ELF-1 (cell line): Measurements from ENCODE around the gene TUBGCP6.
"Not testable (repeated sequence)": the region's sequence is repeated elsewhere in the genome, so short reads cannot be mapped to it uniquely, and the experiment has no call there.

Experiments
- DNase-seq: peaks from one replicate; pipeline ENCODE4 v3.0.0-alpha.2; 2016; ENCODE audit warnings: low read depth, low spot score

TUBGCP6 gene

DNA sequence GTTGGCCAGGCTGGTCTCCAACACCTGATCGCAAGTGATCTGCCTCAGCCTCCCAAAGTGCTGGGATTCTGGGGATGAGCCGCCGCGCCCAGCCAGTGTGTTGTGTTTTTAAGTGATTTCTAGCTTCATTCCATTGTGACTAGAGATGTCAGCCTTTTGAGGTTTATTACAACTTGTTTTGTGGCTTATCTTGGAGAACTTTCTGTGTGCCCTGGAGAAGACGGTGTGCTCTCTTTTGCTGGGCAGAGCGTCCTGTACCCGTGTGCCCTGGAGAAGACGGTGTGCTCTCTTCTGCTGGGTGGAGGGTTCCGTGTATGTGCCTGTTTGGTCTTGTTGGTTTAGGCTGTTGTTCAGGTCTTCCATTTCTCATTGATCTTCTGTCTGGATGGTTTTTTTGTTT is 31.6 kb downstream of the TUBGCP6 start:
- DNase-seq = no peak

DNA sequence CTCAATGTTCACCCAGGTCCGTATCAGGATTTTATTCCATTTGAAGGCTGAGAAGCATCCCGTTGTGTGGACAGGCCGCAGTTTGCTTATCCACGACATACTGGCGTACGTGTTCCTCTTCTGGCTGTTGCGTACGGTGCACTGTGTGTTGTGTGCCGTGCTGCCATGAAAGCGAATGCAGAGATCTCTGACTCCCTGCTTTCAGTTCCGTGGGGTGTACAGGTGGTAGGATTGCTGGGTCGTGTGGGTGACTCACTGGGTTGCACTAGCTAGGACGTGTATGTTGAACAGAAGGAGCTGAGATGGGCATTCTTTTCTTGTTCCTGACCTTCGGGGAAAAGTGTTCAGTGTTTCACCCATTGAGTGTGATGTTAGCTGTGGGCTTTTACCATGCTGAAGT is 33.7 kb downstream of the TUBGCP6 start:
- DNase-seq = no peak

DNA sequence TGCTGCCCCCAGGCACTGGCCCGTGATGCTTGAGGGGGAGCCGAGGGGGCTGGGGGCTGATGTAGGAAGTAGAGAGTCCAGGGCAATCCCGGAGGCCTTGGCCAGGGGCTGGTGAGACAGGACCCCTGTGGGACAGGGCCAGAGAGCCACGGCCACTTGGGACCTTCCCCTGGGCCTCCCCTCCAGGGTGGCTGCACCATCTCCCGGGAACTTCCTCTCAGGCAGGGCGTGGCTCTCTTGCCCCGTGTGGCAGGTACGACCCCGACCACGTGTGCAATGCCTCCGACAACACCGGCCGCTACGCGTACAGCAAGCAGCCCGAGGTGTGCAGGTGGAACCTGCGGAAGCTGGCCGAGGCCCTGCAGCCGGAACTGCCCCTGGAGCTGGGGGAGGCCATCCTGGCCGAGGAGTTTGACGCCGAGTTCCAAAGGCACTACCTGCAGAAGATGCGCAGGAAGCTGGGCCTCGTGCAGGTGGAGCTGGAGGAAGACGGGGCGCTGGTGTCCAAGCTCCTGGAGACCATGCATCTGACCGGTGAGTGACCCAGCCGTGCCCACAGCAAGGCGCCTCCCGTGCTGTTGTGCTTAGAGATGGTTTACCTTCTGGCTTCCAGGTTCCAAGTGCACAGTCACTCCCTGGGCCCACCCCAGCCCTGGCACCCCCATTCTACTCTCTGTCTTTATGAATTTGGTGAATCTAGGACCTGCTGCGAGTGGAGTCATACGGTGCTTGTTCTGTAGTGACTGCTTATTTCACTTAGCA is 34.3 kb downstream of the TUBGCP6 start:
- DNase-seq = no peak

DNA sequence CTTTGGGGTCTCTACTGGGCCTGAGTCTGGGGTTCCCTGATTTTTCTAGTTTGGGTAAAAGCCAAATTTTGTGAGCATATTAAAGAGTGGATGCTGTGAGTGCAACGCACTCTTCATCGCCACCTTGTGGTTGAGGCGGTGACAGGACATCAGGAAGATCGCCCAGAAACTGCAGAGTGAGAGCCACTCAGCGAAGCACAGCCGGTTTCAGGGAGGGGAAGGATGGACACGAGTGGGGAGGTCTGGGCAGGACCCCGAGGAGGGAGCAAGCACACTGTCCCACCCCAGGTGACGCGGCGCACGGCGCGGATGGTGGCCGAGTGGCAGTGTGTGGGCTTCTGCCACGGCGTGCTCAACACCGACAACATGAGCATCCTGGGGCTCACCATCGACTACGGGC is 34.9 kb downstream of the TUBGCP6 start:
- DNase-seq = peak; percentile 44

DNA sequence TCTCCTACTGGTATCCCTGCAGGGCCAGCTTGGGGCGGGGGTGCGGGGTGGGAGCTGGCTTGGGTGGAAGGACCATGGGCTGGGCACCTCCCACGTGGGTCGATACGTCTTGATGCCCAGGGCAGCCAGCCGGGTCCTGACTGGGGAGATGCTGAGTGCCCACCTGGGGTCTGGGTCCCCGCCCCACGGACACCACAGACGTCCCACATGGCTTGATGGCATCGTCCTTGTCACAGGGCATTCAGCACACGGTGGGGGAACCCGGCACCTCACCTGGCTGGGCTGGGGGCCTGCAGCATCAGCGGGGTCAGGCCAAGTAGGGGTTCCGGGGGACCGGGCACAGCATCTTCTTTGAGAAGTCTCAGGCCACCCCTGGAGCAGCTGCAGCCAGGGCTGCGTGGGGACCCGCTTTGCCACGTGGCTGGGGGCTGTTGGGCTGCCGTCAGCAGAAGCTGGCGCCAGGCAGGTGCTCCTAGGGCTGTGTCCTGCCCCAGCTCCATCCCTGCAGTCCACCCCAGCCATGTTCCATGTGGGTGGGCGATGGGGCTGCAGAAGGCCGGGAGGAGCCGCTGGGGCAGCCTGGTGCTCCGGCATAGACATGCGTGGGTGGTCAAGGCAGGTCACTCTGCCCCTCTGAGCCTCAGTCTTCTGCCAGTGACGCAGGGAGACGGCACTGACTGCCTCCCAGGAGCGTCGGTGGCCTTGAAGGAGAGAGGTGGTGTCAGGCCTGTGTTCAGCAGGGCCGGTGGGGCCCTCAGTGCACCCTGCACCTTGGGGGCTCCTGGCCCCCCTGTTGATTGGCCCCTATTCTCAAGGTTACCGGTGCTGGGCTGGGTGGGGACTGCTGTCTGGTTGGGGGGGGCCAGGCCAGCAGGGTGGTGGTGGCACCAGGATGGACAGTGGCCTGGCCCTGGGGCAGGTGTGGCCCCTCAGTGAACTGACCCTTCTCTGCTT is 35.6 kb downstream of the TUBGCP6 start:
- no peak for DNase-seq

DNA sequence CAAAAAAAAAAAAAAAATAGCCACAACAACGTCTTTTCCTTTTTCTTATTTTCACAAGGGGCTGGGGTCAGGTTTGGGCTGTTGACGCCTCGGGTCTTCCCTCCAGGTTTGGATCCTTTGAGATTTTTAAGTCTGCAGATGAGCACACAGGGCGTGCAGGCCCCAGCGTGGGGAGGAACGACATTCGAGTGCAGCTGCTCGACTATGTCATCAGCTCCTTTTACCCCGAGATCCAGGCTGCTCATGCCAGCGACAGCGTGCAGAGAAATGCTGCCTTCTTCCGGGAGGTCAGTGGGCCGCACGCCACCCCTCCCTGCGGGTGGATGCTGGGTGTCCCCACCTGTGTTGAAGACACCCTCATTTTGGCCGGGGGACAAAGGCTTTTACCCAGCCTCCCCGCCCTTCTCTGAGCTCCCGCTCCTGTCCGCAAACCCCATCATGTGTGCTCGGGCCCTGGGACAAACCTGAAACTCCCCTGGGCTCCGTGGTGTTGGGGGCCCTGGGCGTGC is 36.3 kb downstream of the TUBGCP6 start:
- no peak for DNase-seq

DNA sequence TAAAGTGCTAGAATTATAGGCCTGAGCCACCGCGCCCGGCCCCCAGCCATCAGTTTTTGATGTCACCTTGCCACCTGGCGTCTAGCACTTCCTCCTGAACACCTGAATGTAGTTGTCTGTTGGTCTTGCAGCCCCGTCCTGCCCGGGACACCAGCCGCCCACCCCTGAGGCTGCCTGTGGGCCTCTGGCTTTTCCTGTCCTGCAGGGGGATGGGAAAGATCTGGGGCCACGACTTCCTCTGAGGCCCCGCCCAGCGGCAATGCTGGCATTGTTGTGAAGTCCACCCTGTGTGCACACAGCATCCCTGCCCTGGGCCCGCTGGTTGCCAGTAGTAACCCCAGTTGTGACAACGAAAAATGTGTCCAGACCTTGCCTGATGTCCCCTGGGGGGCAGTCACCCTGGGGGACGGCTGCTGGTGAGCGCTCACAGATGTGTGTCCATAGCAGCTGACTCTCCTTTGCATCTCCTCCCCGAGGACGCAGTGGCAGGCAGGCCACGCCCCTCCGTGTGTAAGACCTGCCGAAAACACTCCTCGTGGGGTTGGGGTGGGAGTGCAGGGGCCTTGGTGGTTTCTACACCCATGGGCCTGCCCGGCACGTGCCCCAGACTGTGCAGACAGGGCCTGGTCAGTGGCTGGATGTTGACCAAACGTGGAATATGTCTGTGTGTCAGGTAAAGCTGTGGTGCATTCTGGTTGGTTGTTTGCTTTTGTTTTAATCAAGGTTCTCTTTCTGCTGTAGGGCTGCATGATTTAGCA is 37.3 kb downstream of the TUBGCP6 start:
- no peak for DNase-seq

DNA sequence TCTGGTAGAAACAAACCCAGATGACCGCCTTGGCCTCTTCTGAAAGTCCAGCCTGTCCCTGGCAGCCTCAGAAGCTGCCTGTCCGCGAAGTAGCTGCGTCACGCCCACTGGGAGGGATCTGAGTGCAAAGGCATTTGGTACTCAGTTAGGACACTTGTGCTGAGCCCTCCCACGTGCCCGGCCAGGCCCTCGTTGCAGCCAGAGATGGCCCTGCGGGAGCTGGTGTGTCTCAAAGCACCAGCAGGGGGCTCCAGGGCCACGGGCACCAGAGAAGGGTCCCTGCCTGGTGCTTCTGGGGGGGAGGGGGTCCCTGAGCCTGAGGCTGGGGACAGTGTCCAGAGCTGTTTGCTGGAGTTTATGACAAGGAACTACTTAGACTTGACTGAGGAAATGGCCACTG is 38.2 kb downstream of the TUBGCP6 start:
- DNase-seq = peak; percentile 82

DNA sequence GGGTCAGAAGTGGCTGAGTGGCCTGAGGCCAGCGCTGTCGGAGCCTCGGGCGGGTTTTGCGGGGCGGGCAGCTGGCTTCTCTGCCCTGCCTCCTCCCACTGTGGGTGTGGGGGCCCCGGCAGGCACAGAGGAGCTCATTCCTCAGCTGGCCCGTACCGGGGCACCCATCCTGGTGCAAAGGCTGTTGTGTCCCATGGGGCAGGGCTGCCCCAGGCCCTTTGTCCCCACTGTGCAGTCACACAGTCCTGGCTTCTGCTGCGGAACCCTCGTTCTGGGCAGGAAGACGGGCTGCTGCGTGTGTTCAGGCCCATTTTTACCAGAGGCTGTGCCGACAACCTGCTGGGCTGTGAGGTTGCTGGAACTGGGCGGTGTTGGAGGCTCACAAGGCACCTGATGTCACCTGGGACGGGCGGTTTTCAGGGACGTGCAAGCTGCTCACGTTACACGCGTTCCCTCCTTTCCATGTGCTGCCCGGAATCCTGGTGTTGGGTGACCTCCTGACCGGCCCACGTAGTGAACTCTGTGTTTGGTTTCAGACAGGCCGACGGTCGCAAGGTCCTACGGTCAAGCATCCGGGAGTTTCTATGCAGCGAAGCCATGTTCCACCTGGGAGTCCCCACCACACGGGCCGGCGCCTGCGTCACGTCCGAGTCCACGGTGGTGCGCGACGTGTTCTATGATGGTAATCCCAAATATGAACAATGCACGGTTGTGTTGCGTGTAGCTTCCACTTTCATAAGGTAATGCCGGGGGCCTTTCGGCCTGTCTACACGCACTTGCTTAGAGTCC is 38.8 kb downstream of the TUBGCP6 start:
- no peak for DNase-seq

DNA sequence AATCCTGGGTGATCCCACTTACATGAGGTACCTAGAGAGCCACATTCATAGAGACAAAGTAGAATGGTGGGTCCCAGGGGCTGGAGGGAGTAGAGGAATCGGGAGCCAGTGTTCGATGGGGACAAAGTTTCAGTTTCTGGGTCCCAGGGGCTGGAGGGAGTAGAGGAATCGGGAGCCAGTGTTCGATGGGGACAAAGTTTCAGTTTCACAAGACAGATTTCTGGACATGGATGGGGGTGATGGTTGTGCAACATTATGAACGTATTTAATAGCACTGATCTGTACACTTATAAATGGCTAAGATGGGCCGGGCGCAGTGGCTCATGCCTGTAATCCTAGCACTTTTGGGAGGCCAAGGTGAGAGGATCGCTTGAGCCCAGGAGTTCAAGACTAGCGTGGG is 39.8 kb downstream of the TUBGCP6 start:
- not testable (repeated sequence) for DNase-seq

DNA sequence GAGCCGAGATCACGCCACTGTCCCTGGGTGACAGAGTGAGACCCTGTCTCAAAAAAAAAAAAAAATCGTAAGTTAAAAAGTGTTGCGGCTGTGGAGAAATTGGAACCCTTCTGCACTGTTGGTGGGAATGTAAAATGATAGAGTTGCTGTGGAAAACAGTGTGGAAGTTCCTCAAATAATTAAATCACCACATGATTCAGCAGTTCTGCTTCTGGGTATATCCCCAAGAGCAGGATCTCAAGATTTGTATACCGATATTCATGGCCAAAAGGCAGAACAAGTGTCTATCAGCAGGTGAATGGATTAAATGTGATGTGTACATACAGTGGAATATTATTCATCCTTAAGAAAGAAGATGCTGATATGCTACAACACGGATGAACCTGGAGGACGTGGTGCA is 40.3 kb downstream of the TUBGCP6 start:
- DNase-seq = no peak

DNA sequence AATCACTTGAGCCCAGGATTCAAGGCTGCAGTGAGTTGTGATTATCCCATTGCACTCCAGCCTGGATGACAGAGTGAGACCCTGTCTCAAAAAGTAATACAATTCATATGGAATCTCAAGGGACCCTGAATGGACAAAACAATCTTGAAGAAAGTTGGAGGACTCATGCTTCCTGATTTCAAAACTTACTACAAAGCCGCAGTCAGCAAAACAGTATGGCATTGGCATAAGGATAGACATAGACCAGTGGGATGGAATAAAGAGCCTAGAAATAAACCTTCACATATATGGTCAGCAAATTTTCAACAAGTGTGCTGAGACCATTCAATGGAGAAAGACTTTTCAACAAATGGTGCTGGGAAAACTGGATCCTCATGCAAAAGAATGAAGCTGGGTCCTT is 41.5 kb downstream of the TUBGCP6 start:
- DNase-seq = no peak

DNA sequence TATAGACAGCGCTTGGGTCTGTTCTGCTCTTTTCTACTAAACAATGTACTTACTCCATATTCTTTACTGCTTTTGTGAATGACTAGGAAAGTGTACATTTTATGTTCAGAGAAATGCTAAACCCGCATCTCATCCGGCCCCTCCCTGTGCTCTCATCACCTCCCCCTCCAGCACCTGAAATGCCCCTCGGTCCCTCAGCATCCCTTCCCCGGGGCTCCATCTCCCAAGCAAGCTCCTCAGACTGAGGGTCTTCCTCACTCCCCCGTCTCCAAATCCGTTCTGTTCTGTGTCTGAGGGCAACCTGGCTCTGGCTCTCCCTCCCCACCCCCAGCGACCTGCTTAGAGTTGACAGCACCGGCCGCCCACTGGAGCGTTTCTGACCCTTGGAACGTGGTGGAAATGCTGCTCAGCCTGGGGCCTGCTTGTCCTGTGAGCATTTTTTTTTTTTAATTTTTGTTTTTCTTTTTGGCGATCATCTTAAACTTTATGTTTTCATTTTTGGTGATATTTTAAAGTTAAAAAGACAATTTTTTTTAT is 42.6 kb downstream of the TUBGCP6 start:
- DNase-seq = no peak

DNA sequence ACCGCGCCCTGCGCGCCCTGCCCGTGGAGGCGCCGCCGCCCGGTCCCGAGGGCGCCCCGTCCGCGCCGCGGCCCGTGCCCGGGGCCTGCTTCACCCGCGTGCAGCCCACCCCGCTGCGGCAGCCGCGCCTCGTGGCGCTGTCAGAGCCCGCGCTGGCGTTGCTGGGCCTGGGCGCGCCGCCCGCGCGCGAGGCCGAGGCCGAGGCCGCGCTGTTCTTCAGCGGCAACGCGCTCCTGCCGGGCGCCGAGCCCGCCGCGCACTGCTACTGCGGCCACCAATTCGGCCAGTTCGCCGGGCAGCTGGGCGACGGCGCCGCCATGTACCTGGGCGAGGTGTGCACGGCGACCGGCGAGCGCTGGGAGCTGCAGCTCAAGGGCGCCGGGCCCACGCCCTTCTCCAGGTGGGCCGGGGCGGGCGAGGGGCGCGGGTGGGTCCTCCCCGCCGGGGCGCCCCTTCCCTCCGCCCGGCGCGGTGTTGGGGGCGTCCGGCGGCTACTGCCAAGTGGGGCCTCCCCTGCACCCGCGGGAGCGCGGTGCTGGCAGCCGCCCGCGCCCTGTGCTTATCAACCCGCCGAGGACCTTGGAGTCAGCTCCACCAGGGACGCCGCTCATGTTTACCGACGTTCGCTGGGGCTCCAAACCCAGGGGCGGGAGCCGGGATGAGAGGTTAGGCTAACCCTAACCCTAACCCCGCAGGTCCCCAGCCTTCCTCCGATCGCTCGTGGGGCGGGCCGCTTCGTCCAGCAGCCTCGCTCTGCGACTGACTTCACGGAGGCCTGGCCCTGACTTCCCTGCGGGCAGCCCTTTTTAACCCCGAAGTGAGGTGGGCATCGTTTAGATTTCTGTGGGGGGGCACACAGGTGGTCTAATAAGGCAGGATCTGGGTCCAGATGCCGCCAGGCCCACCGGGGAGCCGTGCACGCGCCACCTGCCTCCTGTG is 43.4 kb downstream of the TUBGCP6 start:
- DNase-seq = no peak

DNA sequence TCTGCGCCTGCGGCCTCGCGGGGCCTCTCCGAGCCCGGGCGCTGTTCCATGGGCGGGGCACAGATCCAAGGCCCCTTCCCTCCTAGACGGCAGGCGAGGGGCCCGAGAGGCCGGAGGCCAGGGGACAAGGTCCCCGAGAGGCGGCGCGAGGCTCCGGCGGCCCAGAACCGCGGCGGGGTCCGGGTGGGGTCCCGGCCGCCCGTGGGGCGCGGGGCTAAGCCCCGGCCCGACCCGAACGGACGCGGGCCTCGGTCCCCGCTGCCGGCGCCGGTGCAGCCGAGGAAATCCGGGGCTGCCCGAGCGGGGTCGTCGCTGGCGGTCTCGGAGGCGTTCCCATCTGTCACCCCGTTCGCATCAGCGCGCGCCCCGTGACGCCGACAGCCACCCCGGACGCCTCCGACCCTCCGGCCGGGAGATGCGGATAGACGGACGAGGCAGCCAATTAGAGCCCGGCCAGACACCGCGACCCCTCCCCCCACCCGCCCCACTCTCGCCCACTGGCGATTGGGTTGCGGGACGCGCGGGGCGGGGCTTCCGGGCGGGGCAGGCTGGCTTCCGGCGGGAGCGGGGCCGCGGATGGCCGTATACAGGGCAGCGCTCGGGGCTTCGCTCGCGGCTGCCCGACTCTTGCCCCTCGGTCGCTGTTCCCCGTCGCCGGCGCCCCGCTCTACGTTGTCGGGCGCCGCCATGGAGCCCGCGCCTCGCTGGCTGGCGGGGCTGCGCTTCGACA is 44.2 kb downstream of the TUBGCP6 start, which contains the start of gene SELENOO:
SELENOO (plus strand) TSS at position 551 of the 730 bp plus-strand sequence; CDS start at position 577, 26 bp downstream.
- DNase-seq = peak; percentile 83

DNA sequence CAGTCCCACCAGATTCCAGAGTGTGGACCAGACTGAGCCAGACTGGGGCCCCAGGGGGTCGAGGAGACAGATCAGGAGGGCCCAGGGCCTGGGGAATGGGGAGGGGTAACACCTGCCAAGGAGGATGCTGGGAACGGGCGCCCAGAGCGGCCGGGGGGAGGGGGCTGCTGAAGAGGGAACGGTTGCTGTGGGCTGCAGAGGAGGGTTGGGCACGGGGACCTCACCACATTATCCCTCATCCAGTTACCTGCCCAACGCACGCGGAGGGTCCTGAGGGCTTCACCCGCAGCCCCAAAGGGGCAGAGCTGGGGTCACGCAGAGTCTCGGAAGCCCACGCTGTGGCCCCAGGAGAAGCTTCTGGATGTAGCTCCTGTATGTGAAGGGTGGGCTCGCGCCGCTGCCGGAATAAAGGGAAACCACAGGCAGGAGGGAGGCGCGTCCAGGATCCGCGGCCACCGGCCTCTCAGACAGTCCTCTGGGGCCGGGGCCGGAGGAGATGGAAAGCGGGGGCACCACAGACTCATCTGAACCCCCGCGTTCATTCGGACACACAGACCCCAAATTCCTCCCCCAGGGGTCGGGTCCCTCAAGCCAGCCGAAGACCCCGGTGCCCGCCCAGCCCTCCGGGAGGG is 44.9 kb downstream of the TUBGCP6 start:
- DNase-seq = peak; percentile 59

DNA sequence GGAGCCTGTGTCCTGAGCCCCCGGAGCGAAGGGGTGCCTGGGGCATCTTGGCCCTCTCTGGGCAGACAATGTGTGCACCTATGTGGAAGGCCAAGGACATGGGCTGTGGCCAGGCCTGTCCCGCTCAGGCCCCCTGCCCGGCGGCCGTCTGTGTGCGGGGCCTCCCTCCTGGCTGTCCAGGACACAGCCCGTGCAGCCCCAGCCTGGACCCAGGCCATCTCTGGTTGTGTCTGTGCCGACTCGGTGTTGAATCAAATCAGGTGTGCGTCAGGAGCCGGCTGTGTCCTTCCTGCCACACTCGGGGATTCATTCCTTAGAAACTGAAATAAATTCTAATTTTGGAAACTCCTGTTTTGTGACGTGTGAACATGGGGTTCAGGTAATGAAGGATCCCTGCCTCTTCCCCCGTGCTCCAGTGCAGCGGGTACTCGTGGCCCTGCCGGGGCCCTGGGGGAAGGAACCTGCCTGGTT is 45.5 kb downstream of the TUBGCP6 start:
- no peak for DNase-seq

DNA sequence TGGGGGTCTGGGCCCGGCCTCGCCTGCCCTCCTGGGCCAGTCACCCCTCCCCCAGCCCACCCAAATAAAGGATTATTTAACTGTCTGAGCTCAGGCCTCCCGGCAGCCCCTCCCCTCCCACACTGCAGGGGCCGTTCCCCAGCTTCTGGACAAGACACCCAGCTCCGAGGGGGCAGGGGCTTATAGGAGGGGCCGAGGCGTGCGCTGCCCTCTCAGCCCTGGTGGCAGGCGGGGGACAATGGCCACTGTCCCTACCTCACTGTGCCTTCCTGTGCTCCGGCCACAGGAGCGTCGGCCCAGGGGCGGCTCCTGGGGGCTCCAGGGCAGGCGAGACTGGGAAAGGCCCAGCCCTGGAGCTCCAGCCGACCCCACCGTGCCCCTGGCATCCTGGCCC is 46.2 kb downstream of the TUBGCP6 start:
- no peak for DNase-seq
